Mucosa of stomach (tissue), 1 donor: Measurements from ENCODE around the gene AK4.
"Not testable (repeated sequence)": the region's sequence is repeated elsewhere in the genome, so short reads cannot be mapped to it uniquely, and the experiment has no call there.

Source experiments
- H3K27me3 ChIP-seq: one replicate; pipeline ENCODE4 v1.7.0; 2013; ENCODE audit warnings: mild to moderate bottlenecking, low read length; ENCODE audit not compliant: control insufficient read depth, insufficient read depth
- H3K36me3 ChIP-seq: one replicate; pipeline ENCODE4 v1.7.0; 2013; ENCODE audit warnings: low read length; ENCODE audit not compliant: control insufficient read depth, insufficient read depth
- H3K4me1 ChIP-seq: one replicate; pipeline ENCODE4 v1.7.0; 2013; ENCODE audit warnings: mild to moderate bottlenecking, low read length; ENCODE audit not compliant: control insufficient read depth, insufficient read depth
- H3K4me3 ChIP-seq: one replicate; pipeline ENCODE4 v1.7.0; 2013; ENCODE audit warnings: low read length
- H3K9ac ChIP-seq: one replicate; pipeline ENCODE4 v1.7.0; 2013; ENCODE audit warnings: mild to moderate bottlenecking, low read length, moderate library complexity
- H3K9me3 ChIP-seq: one replicate; pipeline ENCODE4 v1.7.0; 2013; ENCODE audit warnings: mild to moderate bottlenecking, low read length, moderate library complexity; ENCODE audit not compliant: control insufficient read depth
- donor health status: Pancreatic carcinoma.

AK4 gene

DNA sequence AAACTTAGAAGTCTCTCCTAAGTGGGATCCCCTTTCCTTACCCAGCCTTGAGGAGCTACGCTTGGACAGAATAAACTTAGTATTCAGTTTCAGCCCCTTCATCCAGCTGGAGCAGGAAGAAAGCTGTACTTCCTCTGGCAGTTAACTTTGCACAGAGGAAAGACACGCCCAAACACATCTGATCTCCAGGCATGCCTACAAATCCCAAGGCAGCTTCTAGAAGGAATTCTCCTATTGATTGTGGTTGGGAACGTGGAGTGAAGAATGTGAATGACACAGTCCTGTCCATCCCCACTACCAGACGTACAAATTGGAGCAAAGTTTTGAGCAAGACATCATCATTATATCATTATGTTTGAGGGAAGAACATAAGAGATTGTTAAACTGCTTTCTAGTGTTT is 6.6 kb upstream of the AK4 start:
- Histone ChIP-seq H3K9me3 (no peaks in the 10 kb centered on the region), H3K9ac (no peak overlapping the region), H3K4me1 (peaks cover under 1% of the 10 kb centered on the region), H3K4me3 (no peak overlapping the region), H3K27me3 (no peaks in the 10 kb centered on the region), H3K36me3 (no peaks in the 10 kb centered on the region)

DNA sequence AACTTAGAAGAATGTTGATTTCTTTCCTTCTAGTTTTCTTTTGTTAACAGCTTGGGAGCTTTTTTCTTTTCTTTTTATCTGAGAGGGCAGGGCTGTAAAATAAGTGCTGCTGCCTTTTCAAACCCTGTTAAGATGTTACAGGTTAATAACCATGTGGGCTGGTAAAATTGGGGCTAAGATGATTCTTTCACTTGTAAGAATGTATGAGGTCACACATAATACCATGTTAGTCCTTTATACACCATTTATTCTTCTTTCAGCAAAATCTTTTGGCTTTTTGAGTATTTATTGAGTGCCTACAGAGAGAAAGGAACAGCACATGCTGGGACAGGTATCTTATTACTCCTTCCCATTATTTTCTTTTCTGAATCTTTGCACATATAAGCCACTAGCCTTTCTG is 6.1 kb upstream of the AK4 start:
- H3K36me3 ChIP-seq, result no peaks in the 10 kb centered on the region
- H3K4me3 ChIP-seq, result no peak overlapping the region
- no peaks in the 10 kb centered on the region for H3K9me3 ChIP-seq
- H3K27me3 ChIP-seq, result no peaks in the 10 kb centered on the region
- H3K9ac ChIP-seq, result no peak overlapping the region
- H3K4me1 ChIP-seq, result peaks cover 6% of the 10 kb centered on the region

DNA sequence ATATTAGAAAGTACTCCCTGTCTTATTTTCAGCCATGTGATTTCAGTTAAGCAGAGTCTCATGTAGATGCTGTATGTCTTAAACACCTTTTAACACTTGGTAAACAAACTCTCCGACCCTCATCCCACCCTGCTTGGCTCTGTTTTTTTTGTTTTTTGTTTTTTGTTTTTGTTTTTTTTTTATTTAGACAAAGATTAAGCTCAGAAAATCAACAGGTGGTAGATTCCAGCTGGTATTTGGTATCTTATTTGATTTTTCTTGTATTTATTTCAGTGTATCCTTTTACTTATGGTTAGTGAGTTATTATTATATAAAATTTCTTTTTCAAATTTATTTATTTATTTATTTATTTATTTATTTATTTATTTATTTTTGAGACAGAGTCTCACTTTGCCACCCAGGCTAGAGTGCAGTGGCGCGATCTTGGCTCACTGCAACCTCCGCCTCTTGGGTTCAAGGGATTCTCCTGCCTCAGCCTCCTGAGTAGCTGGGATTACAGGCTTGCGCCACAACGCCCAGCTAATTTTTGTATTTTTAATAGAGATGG is 4.8 kb upstream of the AK4 start:
- H3K27me3 ChIP-seq, H3K4me1 ChIP-seq, H3K9ac ChIP-seq, H3K4me3 ChIP-seq, H3K9me3 ChIP-seq, H3K36me3 ChIP-seq: not testable (repeated sequence)

DNA sequence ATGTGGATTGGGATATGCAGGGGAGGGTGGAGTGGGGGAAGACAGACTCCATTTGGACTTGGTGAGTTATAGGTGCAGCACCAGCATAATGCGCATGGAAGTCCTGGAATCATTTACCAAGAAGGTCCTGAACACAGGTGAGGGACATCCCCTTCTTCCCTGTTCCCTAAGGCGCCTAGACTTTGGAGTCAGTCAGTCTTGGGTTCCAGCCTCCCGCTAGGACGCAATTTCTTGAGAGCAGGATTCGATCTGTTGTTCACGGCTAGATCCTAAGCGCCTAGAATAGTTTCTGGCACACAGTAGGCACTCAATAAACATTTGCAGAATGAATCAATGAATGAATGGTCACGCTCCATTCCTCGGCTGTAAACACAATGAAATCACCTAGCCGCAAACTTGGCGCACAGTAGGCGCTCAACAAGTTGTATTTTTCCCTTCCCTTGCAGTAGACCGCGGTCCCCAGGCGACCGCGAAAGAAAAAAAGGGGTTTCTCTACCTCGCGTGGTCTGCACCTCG is 1.0 kb upstream of the AK4 start:
- Histone ChIP-seq H3K4me3 (peak overlapping the region; percentile 60), H3K27me3 (no peaks in the 10 kb centered on the region), H3K36me3 (no peaks in the 10 kb centered on the region), H3K9ac (peak overlapping the region; percentile 79), H3K4me1 (peaks cover 28% of the 10 kb centered on the region), H3K9me3 (no peaks in the 10 kb centered on the region)

DNA sequence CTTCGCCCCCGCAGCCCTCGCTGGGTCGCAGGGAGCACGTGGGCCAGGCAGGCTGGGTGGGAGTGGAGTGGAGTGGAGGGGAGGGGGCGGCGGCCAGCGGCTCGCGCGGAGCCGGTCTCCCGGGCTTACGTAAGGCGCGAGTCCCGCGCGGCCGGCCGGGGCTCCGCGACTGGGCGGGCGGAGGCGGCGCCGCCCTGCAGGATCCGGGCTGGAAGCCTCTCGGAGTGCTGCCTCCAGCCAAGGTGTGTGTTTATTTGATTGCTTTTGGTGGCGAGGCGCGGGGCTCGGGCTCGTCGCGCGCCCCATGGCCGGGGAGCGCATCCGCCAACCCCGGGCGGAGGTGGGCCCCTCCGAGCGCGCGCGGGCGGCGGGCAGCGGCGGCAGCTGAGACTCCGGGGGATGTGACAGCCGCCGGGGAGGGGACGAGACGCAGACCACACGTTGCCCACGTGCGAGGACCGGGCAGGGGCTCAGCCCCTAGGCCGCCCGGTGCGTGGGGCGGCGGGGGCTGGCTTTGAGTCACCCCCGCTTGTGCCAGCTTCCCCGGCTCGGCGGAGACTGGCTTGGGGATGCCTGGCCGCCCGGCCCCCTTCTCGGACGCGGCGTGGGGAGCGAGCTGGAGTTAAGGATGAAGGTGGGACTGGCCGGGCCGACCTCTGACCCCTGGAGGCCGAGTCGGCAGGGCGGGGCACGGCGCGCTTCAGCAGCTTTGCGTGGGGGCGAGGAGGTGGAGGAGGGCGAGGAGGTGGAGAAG is 402 bp upstream of the AK4 start:
- peaks cover 30% of the 10 kb centered on the region for H3K4me1 ChIP-seq
- no peaks in the 10 kb centered on the region for H3K27me3 ChIP-seq
- H3K4me3 ChIP-seq, result peak overlapping the region; percentile 60
- H3K9ac ChIP-seq, result peak overlapping the region; percentile 79
- no peaks in the 10 kb centered on the region for H3K36me3 ChIP-seq
- H3K9me3 ChIP-seq, result no peaks in the 10 kb centered on the region

DNA sequence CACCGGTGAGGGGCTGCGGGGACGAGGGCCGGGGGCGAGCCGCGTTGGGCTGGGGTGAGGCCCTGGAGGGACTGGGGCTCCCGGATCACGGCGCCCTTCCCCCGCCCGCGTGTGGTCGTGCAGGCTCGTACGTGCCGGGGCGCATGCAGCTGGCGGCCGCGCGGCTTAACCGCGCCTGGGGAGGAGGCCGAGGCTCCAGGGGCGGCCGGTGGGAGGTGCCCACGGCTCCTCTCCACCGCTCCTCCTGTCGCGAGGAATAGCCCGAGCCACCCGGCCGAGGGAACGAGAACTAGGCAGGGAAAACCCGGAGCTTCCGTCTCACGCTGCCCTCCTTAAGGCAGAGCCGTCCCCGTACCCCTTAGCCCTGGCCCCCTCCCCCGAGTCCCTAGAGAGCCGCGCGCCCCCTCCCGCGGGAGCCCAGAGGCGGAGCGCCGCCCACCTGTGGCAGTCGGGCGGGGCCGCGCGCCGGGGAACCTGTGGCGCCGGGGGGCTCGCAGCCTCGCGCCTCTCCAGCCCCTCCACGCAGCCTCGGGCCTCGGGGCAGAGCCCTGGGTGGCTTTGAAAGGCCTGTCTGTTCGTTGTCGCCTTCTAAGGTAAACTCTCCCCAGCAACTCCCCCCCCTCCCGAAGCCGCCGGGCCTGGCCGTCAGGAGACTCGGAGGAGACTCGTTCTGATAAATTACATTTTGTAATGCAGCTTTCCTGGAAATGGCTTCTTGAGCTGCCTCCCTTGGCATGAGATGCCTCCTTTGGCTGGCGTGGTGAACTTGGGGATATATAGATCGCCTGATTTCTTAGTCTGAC is 746 bp downstream of the AK4 start:
- Histone ChIP-seq H3K9ac (peak overlapping the region; percentile 79), H3K27me3 (no peaks in the 10 kb centered on the region), H3K4me3 (peak overlapping the region; percentile 60), H3K36me3 (no peaks in the 10 kb centered on the region), H3K9me3 (no peaks in the 10 kb centered on the region), H3K4me1 (peaks cover 35% of the 10 kb centered on the region)

DNA sequence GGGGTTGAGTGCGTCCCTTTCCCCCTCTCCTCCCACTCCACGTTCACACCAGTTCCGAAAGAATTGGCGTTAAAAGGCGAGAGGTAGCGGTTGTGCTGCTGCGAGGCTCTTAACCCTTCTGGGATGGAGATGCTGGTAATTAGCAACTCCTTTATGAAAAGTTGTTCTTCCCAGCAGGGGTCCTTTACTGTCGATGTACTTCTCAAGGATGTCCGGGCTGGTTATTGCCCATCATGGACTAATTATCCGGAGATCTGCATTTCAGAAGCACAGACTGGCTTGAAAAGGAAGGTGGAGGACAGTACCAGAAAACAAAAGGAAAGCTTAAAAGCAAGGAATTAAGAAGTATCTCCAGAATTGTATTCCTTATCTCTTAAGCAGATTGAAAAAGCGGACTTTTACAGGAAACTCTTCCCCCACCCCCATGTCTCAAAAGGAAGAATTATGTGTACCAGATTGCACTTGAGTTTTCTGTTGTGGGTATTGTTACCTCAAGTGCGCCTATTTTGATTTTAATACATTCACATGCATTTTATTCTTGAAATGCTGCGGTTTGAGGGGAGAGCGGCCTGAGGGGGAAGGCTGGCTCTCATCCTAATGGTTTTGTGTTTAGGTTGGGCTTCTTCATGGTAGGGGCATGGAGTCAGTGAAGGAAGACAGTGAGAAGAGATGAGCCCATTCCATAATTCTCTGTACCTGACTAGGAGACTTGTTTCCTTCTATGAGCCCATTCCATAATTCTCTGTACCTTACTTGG is 1.5 kb downstream of the AK4 start:
- peaks cover 43% of the 10 kb centered on the region for H3K4me1 ChIP-seq
- H3K9me3 ChIP-seq, result no peaks in the 10 kb centered on the region
- H3K4me3 ChIP-seq, result peak overlapping the region; percentile 60
- H3K27me3 ChIP-seq, result no peaks in the 10 kb centered on the region
- H3K9ac ChIP-seq, result peak overlapping the region; percentile 79
- H3K36me3 ChIP-seq, result no peaks in the 10 kb centered on the region

DNA sequence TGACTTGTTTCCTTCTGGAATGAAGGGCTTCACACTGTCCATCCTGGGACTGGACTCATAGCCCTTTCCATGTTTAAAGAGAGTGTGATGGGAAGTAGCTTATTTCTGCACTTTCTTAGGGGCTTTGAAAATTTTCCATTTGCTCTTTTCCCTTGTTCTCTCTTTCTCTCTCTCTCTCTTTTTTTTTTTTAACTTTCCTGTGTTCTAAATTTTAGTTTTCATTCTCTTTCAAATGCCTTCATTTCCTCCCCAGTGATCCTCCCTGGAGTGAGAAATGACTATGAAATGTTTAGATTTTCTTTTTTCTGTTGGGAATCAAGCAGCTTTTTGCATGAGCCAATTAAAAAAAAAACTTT is 2.1 kb downstream of the AK4 start:
- no peaks in the 10 kb centered on the region for H3K27me3 ChIP-seq
- H3K4me1 ChIP-seq, result peaks cover 44% of the 10 kb centered on the region
- H3K9me3 ChIP-seq, result no peaks in the 10 kb centered on the region
- no peaks in the 10 kb centered on the region for H3K36me3 ChIP-seq
- no peak overlapping the region for H3K4me3 ChIP-seq
- no peak overlapping the region for H3K9ac ChIP-seq

DNA sequence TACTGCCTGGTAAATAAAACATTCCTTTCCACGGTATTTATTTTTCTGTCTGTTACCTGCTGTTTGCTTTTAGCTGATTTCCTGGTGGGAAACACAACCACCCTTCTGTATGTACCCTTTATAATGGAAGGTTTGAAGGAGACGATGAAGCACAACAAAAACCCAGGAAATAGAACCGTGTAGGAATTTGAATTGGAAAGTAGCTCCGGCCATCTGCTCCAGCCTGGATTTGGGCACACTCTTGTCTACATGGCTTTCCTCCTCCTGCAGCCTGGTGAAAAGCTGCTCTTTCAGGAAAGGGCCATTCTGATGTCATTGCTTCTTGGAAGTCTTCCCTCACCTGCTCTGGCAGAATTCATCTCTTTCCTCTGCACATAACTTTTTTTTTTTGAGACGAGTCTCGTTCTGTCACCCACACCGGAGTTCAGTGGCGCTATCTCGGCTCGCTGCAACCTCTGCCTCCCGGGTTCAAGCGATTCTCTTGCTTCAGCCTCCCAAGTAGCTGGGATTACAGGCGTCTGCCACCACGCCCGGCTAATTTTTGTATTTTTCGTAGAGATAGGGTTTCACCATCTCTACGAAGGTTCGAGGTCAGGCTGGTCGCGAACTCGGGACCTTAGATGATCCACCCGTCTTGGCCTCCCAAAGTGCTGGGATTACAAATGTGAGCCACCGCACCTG is 2.7 kb downstream of the AK4 start:
- no peaks in the 10 kb centered on the region for H3K27me3 ChIP-seq
- H3K9me3 ChIP-seq, result no peaks in the 10 kb centered on the region
- H3K4me1 ChIP-seq, result peaks cover 44% of the 10 kb centered on the region
- H3K4me3 ChIP-seq, result no peak overlapping the region
- H3K9ac ChIP-seq, result no peak overlapping the region
- no peaks in the 10 kb centered on the region for H3K36me3 ChIP-seq

DNA sequence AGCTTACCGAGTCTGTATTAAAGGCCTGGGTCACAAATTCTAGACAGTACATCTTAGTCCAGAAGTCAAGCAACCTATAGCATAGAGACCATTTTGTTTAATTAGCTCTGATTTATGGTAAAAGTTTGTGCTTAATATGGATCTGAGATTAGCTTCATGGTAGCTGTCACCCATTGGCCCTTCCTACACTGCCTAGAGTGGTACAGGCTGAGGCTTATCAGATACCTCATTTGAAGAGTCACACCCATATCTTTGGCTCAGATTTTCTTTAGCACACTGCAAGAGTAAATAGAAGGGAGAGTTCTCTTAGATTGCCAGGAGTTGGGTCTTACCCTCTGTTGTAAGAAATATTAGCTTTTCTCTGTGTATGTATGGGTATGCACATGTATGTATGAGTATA is 3.6 kb downstream of the AK4 start:
- Histone ChIP-seq H3K27me3 (no peaks in the 10 kb centered on the region), H3K4me3 (no peak overlapping the region), H3K4me1 (peaks cover 40% of the 10 kb centered on the region), H3K9me3 (no peaks in the 10 kb centered on the region), H3K9ac (no peak overlapping the region), H3K36me3 (no peaks in the 10 kb centered on the region)

DNA sequence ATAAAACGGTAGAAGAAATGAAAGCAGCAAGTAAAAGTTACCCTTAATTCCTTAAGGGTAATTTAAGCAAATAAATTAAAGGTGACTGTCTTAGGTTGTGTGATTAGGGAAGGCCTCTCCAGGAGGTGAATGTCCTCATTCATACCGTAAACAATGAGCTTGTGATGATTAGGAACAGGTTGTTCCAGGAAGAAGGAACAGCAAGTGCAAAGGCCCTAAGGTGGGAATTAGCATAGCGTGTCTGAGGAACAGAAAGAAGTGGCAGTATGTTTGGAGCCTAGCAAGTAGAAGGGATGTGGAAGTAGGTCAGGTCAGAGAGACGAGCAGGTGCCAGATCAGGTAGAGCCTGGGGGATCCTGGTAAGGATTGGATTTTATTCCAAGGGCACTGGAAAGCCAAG is 5.6 kb downstream of the AK4 start:
- no peak overlapping the region for H3K4me3 ChIP-seq
- peaks cover 39% of the 10 kb centered on the region for H3K4me1 ChIP-seq
- no peak overlapping the region for H3K9ac ChIP-seq
- H3K36me3 ChIP-seq, result no peaks in the 10 kb centered on the region
- H3K9me3 ChIP-seq, result no peaks in the 10 kb centered on the region
- no peaks in the 10 kb centered on the region for H3K27me3 ChIP-seq
